SU-DHL-6 (cell line): ENCODE data around the gene MYL6B.

Source experiments
- CTCF ChIP-seq: fragments of 200-600 bp; sonication (generic); IDR thresholded peaks from one replicate; pipeline ENCODE4 v1.5.1; 2017; ENCODE audit warnings: antibody characterized with exemption, mild to moderate bottlenecking, low read length, moderate library complexity; ENCODE audit not compliant: insufficient read depth, poor library complexity, severe bottlenecking
- EZH2phosphoT487 ChIP-seq: fragments of 200-600 bp; sonication (generic), shearing (Covaris generic); conservative IDR thresholded peaks from 2 replicates; pipeline ENCODE4 v1.6.1; 2018; ENCODE audit warnings: mild to moderate bottlenecking, antibody characterized with exemption, low read length, moderate library complexity, mixed read lengths

DNA sequence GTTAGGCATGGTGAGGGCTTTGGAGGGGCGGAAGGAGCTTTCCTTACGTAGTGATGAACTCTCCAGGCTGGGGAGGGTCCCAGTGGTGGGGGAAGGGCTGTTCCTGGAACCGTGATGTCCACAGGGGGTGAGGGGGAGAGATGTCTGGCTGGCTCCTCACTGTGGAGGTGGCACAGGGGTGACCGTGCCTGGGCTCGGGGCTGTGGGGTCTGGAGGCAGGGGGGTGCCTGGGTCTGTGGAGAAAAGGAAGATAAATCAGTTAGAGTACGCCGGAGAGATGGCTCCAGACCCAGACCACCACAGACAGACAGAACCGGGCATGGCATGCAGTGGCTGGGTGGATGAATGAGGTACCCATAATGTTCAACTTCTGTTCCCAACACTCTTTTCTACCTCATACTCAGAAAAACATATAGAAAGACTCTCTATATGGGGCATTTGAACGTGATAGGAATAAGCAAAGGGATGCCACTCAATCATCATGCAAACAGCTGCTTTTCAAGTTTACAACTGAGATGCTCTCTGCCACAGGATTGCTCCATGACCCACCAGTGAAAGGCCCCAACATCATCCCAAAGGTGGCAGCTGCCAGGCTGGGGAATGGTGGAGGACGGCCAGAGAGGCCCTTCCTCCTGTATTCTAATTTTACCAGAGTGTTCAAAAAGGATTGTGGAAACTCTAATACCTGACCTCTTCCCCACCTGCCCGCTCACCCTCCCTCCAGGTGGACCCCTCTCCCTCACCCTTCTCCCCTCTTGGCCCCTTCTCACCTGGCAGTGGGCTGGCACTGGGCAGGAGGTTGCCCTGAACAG is 11.4 kb downstream of the MYL6B start:
- TF ChIP-seq EZH2phosphoT487: no peak
- no peak for TF ChIP-seq CTCF
